Osteocyte (in vitro differentiated cells): ENCODE results near the gene IRX3. TPM values are rescaled to one million over a fixed set of nuclear protein-coding genes. Genes with fewer than 3 reads are reported as not detected.
"Not testable (repeated sequence)": the region's sequence is repeated elsewhere in the genome, so short reads cannot be mapped to it uniquely, and the experiment has no call there.

Experiments
- DNase-seq: peaks from one replicate; pipeline ENCODE4 v3.0.0; 2021; ENCODE audit warnings: mixed read lengths; ENCODE audit not compliant: unreplicated experiment; ENCODE audit errors: extremely low spot score
- H3K27ac Mint-ChIP-seq: one replicate; pipeline ENCODE4 v1.8.0; 2021; ENCODE audit warnings: mild to moderate bottlenecking, mixed read lengths; ENCODE audit not compliant: unreplicated experiment
- H3K27me3 Mint-ChIP-seq: one replicate; pipeline ENCODE4 v1.8.0; 2021; ENCODE audit warnings: mixed read lengths; ENCODE audit not compliant: unreplicated experiment
- H3K36me3 Mint-ChIP-seq: one replicate; pipeline ENCODE4 v1.8.0; 2021; ENCODE audit warnings: mixed read lengths; ENCODE audit not compliant: unreplicated experiment
- H3K4me1 Mint-ChIP-seq: one replicate; pipeline ENCODE4 v1.8.0; 2021; ENCODE audit warnings: mixed read lengths; ENCODE audit not compliant: unreplicated experiment
- H3K4me3 Mint-ChIP-seq: one replicate; pipeline ENCODE4 v1.8.0; 2021; ENCODE audit warnings: mild to moderate bottlenecking, moderate library complexity, mixed read lengths; ENCODE audit not compliant: unreplicated experiment
- H3K9me3 Mint-ChIP-seq: one replicate; pipeline ENCODE4 v1.8.0; 2021; ENCODE audit warnings: mixed read lengths; ENCODE audit not compliant: unreplicated experiment
- total RNA-seq: library from RNA; stranded (reverse); gene quantifications from 2 replicates; pipeline ENCODE4 v1.2.1, GENCODE V29; 2021
- TF ChIP-seq, protein P1 (sequence below): fragments of 200-600 bp; sonication (generic); IDR thresholded peaks from 2 replicates; pipeline ENCODE4 v1.5.0; 2021; ENCODE audit warnings: antibody characterized with exemption, mild to moderate bottlenecking, moderate library complexity

Gene IRX3
- total RNA-seq, 1 donor from 2014 or later = 0.91 TPM

DNA sequence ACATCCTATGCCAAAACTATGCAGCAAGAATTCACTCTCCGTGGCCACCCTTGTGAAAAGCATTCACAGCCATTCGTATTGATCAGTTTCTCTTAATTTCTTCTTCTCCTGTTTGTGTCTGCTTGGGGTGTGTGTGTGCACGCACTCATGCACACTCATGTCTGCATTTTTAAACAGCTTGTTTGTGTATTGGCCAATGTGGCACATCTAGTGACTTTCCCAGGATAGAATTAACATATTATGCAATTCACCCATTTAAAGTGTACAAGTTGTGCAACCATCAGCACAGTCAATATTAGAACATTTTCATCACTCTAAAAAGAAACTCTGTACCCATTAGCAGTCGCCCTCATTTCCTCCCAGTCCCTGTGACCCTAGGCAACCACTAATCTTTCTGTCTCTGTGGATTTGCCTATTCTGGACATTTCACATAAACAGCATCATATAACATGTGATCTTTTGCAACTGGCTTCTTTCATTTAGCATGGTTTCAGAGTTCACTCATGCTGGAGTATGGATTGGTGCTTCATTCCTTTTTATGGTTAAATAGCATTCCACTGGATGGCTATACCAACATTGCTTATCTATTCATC lies 20.1 kb downstream of the IRX3 start:
- no peaks in the 10 kb centered on the region for H3K4me1 Mint-ChIP-seq
- no peak overlapping the region for H3K27ac Mint-ChIP-seq
- peaks cover 42% of the 10 kb centered on the region for H3K27me3 Mint-ChIP-seq
- no peak overlapping the region for H3K4me3 Mint-ChIP-seq
- no peaks in the 10 kb centered on the region for H3K9me3 Mint-ChIP-seq
- H3K36me3 Mint-ChIP-seq = no peaks in the 10 kb centered on the region
- DNase-seq = no peak
- TF ChIP-seq, protein P1, sequence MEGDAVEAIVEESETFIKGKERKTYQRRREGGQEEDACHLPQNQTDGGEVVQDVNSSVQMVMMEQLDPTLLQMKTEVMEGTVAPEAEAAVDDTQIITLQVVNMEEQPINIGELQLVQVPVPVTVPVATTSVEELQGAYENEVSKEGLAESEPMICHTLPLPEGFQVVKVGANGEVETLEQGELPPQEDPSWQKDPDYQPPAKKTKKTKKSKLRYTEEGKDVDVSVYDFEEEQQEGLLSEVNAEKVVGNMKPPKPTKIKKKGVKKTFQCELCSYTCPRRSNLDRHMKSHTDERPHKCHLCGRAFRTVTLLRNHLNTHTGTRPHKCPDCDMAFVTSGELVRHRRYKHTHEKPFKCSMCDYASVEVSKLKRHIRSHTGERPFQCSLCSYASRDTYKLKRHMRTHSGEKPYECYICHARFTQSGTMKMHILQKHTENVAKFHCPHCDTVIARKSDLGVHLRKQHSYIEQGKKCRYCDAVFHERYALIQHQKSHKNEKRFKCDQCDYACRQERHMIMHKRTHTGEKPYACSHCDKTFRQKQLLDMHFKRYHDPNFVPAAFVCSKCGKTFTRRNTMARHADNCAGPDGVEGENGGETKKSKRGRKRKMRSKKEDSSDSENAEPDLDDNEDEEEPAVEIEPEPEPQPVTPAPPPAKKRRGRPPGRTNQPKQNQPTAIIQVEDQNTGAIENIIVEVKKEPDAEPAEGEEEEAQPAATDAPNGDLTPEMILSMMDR = no peak

DNA sequence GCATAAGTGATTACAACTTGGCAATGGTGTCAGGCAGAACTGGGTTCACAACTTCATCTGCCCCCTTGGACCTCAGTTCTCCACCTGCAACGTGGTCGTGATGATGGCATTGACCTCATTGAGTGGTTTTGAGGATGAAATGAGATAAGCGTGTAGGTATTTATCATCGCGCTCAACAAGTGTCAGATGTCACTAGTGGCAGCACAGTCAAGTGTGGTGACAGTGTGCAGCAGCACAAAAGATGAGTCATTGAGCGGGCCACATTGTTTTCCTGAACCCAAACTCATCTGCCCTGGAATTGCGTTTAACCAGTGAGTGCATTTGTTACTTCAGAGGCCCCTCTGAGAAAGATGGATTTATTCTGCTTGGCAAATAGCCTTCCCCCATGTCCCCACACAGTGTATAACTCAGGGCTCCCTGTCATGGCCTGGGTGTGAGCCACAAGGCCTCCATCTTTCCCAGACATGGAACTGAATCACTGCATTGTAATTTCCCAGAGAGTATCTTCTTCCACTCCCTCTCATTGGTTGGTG lies 20.9 kb downstream of the IRX3 start:
- no peaks in the 10 kb centered on the region for H3K36me3 Mint-ChIP-seq
- no peaks in the 10 kb centered on the region for H3K9me3 Mint-ChIP-seq
- no peak overlapping the region for H3K4me3 Mint-ChIP-seq
- TF ChIP-seq, protein P1 = no peak
- DNase-seq = no peak
- H3K27ac Mint-ChIP-seq = no peak overlapping the region
- H3K4me1 Mint-ChIP-seq = no peaks in the 10 kb centered on the region
- peaks cover 42% of the 10 kb centered on the region for H3K27me3 Mint-ChIP-seq

DNA sequence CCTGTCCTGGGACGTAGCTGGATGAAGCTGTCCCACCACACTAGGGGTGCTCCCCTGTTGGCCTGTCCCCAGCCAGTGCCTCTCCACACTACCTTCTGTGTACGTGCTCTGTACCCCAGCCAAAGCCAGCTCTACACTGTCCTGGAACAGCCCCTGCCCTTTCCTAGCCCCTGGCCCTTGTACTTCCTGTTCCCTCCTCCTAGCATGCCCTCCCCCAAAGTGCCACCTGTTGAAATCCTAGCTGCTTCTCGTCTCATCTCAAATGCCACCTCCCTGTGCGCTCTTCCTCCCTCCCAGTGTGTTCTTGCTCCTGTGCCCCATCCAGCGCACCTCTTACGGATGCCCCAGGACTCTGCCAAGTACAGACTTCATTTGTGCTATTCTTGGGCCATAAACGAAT lies 33.5 kb downstream of the IRX3 start:
- H3K27me3 Mint-ChIP-seq = peaks cover 27% of the 10 kb centered on the region
- H3K27ac Mint-ChIP-seq = no peak overlapping the region
- H3K4me3 Mint-ChIP-seq = no peak overlapping the region
- H3K36me3 Mint-ChIP-seq = no peaks in the 10 kb centered on the region
- TF ChIP-seq, protein P1 = no peak
- DNase-seq = no peak
- H3K4me1 Mint-ChIP-seq = no peaks in the 10 kb centered on the region
- no peaks in the 10 kb centered on the region for H3K9me3 Mint-ChIP-seq

DNA sequence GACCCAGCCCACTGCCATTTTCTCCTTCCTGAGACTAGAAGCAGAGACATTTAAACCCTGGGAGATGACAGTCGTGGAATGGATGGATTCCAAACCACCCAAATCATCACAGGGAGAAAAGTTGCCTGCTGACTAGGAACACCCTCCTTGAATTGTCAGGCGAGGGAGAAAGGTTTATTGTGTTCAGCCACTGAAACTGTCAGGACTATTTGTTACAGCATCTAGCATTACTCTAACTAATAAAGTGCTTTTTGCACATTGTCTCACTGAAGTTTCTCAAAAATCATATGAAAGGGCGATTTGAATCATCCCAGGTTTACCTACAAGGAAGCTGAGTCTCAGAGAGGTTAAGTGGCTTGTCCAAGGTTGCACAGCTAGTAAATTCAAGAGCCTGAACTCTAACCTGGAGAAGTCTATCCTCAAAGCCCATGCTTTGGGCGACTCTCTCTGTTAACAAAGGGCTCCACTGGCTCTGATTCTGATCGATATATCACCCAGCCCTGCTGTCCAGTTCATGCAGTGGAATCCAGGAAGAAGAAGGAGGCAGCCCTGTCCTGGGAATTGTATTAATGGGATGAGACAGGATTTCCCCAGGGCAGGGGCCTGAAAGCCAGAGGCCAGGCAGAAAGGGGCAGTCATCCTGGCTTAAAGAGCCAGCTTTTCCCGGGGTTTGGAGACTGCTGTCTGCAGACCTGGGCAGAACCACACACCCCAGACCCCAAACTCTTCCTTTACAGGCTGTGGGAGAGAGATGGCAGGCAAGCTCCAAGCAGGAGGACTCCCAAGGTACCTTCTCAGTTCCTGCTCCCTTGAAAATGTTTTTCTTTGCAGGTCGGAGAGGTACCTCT lies 37.5 kb downstream of the IRX3 start:
- TF ChIP-seq, protein P1 = no peak
- peaks cover 19% of the 10 kb centered on the region for H3K27me3 Mint-ChIP-seq
- no peak overlapping the region for H3K4me3 Mint-ChIP-seq
- H3K36me3 Mint-ChIP-seq = no peaks in the 10 kb centered on the region
- H3K9me3 Mint-ChIP-seq = no peaks in the 10 kb centered on the region
- H3K27ac Mint-ChIP-seq = no peak overlapping the region
- H3K4me1 Mint-ChIP-seq = no peaks in the 10 kb centered on the region
- no peak for DNase-seq

DNA sequence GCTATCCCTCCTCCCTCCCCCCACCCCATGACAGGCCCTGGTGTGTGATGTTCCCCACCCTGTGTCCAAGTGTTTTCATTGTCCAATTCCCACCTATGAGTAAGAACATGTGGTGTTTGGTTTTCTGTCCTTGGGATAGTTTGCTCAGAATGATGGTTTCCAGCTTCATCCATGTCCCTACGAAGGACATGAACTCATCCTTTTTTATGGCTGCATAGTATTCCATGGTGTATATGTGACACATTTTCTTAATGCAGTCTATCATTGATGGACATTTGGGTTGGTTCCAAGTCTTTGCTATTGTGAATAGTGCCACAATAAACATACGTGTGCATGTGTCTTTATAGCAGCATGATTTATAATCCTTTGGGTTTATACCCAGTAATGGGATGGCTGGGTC lies 38.9 kb downstream of the IRX3 start:
- not testable (repeated sequence) for H3K9me3 Mint-ChIP-seq, DNase-seq, H3K27ac Mint-ChIP-seq, H3K4me3 Mint-ChIP-seq, H3K4me1 Mint-ChIP-seq, H3K36me3 Mint-ChIP-seq
- H3K27me3 Mint-ChIP-seq = peaks cover 25% of the 10 kb centered on the region
